Kidney (tissue), 14 donors: ENCODE results near the gene CLK3. TPM values are rescaled to one million over a fixed set of nuclear protein-coding genes. Genes with fewer than 3 reads are reported as not detected.

Experiments used
- DNase-seq, 5 donors: peaks; one replicate each; pipeline ENCODE4 v3.0.0-alpha.2; 2013 to 2020
- FAIRE-seq: peaks from 2 replicates; lab custom pipeline; 2012; peaks lifted over from hg19 to GRCh38; lab: Jason Lieb, UNC
- H3K27ac ChIP-seq, 2 donors: one replicate each; pipeline ENCODE4 v1.7.0; 2013; ENCODE audit warnings: low read depth in 2 of 2, low read length in 2 of 2, inconsistent platforms in 1 of 2
- H3K27me3 ChIP-seq: one replicate; pipeline ENCODE4 v1.7.1; 2013; ENCODE audit warnings: low read length, inconsistent platforms; ENCODE audit not compliant: control insufficient read depth, insufficient read depth
- H3K36me3 ChIP-seq, 3 donors: one replicate each; pipeline versions ENCODE4 v1.7.0 to v1.7.1; 2013; ENCODE audit warnings: low read length in 3 of 3, control low read depth in 1 of 3, inconsistent platforms in 1 of 3; ENCODE audit not compliant: insufficient read depth in 3 of 3, control insufficient read depth in 2 of 3
- H3K4me1 ChIP-seq, 3 donors: one replicate each; pipeline versions ENCODE4 v1.7.0 to v1.7.1; 2013; ENCODE audit warnings: low read length in 3 of 3, inconsistent platforms in 1 of 3, low read depth in 1 of 3; ENCODE audit not compliant: control insufficient read depth in 2 of 3, insufficient read depth in 2 of 3
- H3K4me3 ChIP-seq, 3 donors: one replicate each; pipeline versions ENCODE4 v1.7.0 to v1.8.1; 2013; ENCODE audit warnings: low read length in 3 of 3, control low read depth in 1 of 3, inconsistent platforms in 1 of 3
- H3K9ac ChIP-seq, 3 donors: one replicate each; pipeline versions ENCODE4 v1.7.0 to v1.7.1; 2013; ENCODE audit warnings: low read length in 3 of 3, control low read depth in 1 of 3, inconsistent platforms in 1 of 3
- H3K9me3 ChIP-seq, 3 donors: one replicate each; pipeline versions ENCODE4 v1.7.0 to v1.7.1; 2013; ENCODE audit warnings: low read length in 3 of 3, control low read depth in 1 of 3, inconsistent platforms in 1 of 3; ENCODE audit not compliant: control insufficient read depth in 2 of 3, insufficient read depth in 1 of 3
- CTCF ChIP-seq: IDR thresholded peaks from 3 replicates; pipeline ENCODE4 v1.5.1; 2012; ENCODE audit warnings: mild to moderate bottlenecking, moderate library complexity, borderline replicate concordance; ENCODE audit not compliant: insufficient read depth; ENCODE audit errors: extremely low read depth
- intact Hi-C: fragments of 100-400 bp; cut with DNase I; formaldehyde crosslinking; loops from one replicate; pipeline ENCODE4 v1.11.1; 2022
- polyA plus RNA-seq: library from polyadenylated mRNA; stranded (reverse); fragments of 350-450 nt; fragmentation: Illumina TruSeq; extraction: RNeasy Lipid Tissue Mini Kit (QIAGEN cat#74804); gene quantifications from one replicate; pipeline ENCODE4 v1.2.3, GENCODE V29; 2014; ENCODE audit warnings: low read depth, low replicate concordance; ENCODE audit not compliant: insufficient read depth
- total RNA-seq: library from RNA; stranded (reverse); fragmentation: NEBNext Ultra II Directional; extraction: Animal tissue kit (Norgen Biotek cat#: 25700); gene quantifications from one replicate; pipeline ENCODE4 v1.2.1, GENCODE V29; 2021
- donor health status: control.
- donor health status: control.
- donor health status: control.
- donor health status: control.
- donor health status: control.
- donor health status: DM: yes; HTN: yes; CAD: no.
- donor health status: Normal renal cell carcinoma (clear cell type).

CLK3 gene
- total and polyA plus RNA-seq, 2 donors from 2014 or later: 54.1 to 66.3 TPM

GRCh38 chr15:74571191-74571590 is 44.4 kb upstream of the CLK3 start:
- no peaks in the 10 kb centered on the region for H3K27me3 ChIP-seq
- TF ChIP-seq CTCF: no peak
- no peak for FAIRE-seq

GRCh38 chr15:74573987-74574386 is 41.6 kb upstream of the CLK3 start:
- TF ChIP-seq CTCF: no peak
- Histone ChIP-seq H3K4me3 (no peak overlapping the region), H3K9ac (no peak overlapping the region), H3K9me3 (no peaks in the 10 kb centered on the region), H3K36me3 (peaks cover 4 to 5% (median 5%) of the 10 kb centered on the region in 3 donors), H3K27me3 (no peaks in the 10 kb centered on the region), H3K4me1 (no peaks in the 10 kb centered on the region), H3K27ac (no peak overlapping the region)
- intact Hi-C loops: no loop called here
- FAIRE-seq: no peak
- no peak for DNase-seq

More at GRCh38 chr15:74571191-74571590, 44.4 kb upstream of the CLK3 start:
- intact Hi-C loops: no loop called here
- Histone ChIP-seq H3K36me3 (peaks cover 4 to 5% (median 4%) of the 10 kb centered on the region in 3 donors), H3K4me1 (no peaks in the 10 kb centered on the region), H3K9me3 (no peaks in the 10 kb centered on the region), H3K9ac (no peak overlapping the region), H3K27ac (no peak overlapping the region), H3K4me3 (no peak overlapping the region)
- no peak for DNase-seq

- Histone ChIP-seq H3K27me3 (no peaks in the 10 kb centered on the region), H3K4me1 (no peaks in the 10 kb centered on the region), H3K4me3 (no peak overlapping the region), H3K27ac (no peak overlapping the region), H3K9ac (no peak overlapping the region), H3K36me3 (peaks cover 0 to 6% (median 0%) of the 10 kb centered on the region in 3 donors), H3K9me3 (no peaks in the 10 kb centered on the region)
- TF ChIP-seq CTCF: no peak
- FAIRE-seq (no peak), DNase-seq (no peak)
- intact Hi-C loops: no loop called here
Observed at GRCh38 chr15:74578496-74578994, 37.1 kb upstream of the CLK3 start.

GRCh38 chr15:74579001-74579400 is 36.6 kb upstream of the CLK3 start:
- no peaks in the 10 kb centered on the region for H3K9me3 ChIP-seq
- no peaks in the 10 kb centered on the region for H3K27me3 ChIP-seq
- peaks cover 0 to 5% (median 0%) of the 10 kb centered on the region in 3 donors for H3K36me3 ChIP-seq
- H3K4me3 ChIP-seq: no peak overlapping the region
- no peak for FAIRE-seq
- H3K9ac ChIP-seq: no peak overlapping the region
- DNase-seq: no peak
- intact Hi-C loops: no loop called here
- H3K4me1 ChIP-seq: no peaks in the 10 kb centered on the region
- no peak for TF ChIP-seq CTCF
- no peak overlapping the region for H3K27ac ChIP-seq
